Neural cell (in vitro differentiated cells): Measurements from ENCODE around the gene EFCAB7.

ENCODE experiments used
- CTCF ChIP-seq: fragments of 450-650 bp; IDR thresholded peaks from 2 replicates; pipeline ENCODE4 v1.5.1; 2014; ENCODE audit warnings: antibody characterized with exemption, mild to moderate bottlenecking, moderate library complexity; ENCODE audit not compliant: poor library complexity, severe bottlenecking
- EP300 ChIP-seq: fragments of 450-650 bp; conservative IDR thresholded peaks from 2 replicates; pipeline ENCODE4 v1.6.1; 2014; ENCODE audit warnings: antibody characterized with exemption, mild to moderate bottlenecking, moderate library complexity; ENCODE audit not compliant: poor library complexity, severe bottlenecking
- EZH2 ChIP-seq: fragments of 200-600, 300-800 bp; shearing (Covaris generic), sonication (generic); IDR thresholded peaks from 2 replicates; pipeline ENCODE4 v1.6.1; 2014; ENCODE audit warnings: antibody characterized with exemption, low read length, borderline replicate concordance, mild to moderate bottlenecking; ENCODE audit not compliant: insufficient read depth, poor library complexity, severe bottlenecking
- MXI1 ChIP-seq: fragments of 450-650 bp; conservative IDR thresholded peaks from 2 replicates; pipeline ENCODE4 v1.6.1; 2014; ENCODE audit warnings: antibody characterized with exemption, mild to moderate bottlenecking; ENCODE audit not compliant: poor library complexity, severe bottlenecking
- POLR2AphosphoS5 ChIP-seq: IDR thresholded peaks from 2 replicates; pipeline ENCODE4 v1.6.1; 2012
- RAD21 ChIP-seq: fragments of 450-650 bp; conservative IDR thresholded peaks from 2 replicates; pipeline ENCODE4 v1.6.1; 2014; ENCODE audit warnings: antibody characterized with exemption, mild to moderate bottlenecking, moderate library complexity
- REST ChIP-seq: IDR thresholded peaks from 2 replicates; pipeline ENCODE4 v1.6.1; 2012; ENCODE audit warnings: borderline replicate concordance
- SMC3 ChIP-seq: fragments of 450-650 bp; conservative IDR thresholded peaks from 2 replicates; pipeline ENCODE4 v1.6.1; 2014; ENCODE audit warnings: antibody characterized with exemption, mild to moderate bottlenecking, moderate library complexity; ENCODE audit not compliant: poor library complexity
- TAF1 ChIP-seq: IDR thresholded peaks from 2 replicates; pipeline ENCODE4 v1.6.1; 2012; ENCODE audit warnings: low read depth

GRCh38 chr1:63557365-63557987 lies 34.2 kb downstream of the EFCAB7 start:
- TF ChIP-seq CTCF (peak; percentile 32), SMC3 (no peak), POLR2AphosphoS5 (no peak), EZH2 (no peak), TAF1 (no peak), EP300 (no peak), RAD21 (no peak), REST (no peak), MXI1 (no peak)
